ENCODE measurements around the gene SNAP47.

Gene SNAP47

DNA sequence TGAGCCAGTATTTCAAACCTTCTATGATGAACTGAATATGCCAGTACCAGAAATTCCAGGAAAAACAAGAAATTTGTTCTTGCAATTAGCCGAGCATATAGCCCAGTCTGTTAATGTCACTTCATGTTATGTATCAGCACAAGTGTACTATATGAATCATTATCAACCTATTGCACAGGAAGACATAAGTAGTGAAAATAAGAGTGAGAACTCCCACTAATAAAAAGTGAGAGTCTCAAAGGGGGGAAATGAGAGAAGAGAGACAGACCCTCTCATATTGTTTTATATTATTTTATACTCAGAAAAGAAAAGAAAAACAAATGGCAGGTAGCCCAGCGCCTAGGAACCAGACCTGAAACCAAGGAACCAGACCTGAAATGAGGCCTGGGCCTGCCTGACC lies 16.3 kb upstream of the SNAP47 start:
- TF ChIP-seq, protein P1, sequence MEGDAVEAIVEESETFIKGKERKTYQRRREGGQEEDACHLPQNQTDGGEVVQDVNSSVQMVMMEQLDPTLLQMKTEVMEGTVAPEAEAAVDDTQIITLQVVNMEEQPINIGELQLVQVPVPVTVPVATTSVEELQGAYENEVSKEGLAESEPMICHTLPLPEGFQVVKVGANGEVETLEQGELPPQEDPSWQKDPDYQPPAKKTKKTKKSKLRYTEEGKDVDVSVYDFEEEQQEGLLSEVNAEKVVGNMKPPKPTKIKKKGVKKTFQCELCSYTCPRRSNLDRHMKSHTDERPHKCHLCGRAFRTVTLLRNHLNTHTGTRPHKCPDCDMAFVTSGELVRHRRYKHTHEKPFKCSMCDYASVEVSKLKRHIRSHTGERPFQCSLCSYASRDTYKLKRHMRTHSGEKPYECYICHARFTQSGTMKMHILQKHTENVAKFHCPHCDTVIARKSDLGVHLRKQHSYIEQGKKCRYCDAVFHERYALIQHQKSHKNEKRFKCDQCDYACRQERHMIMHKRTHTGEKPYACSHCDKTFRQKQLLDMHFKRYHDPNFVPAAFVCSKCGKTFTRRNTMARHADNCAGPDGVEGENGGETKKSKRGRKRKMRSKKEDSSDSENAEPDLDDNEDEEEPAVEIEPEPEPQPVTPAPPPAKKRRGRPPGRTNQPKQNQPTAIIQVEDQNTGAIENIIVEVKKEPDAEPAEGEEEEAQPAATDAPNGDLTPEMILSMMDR (IDR thresholded peaks at IDR 0.05; ENCODE audit: low read depth, low read length), result no peak
- H3K4me3 ChIP-seq (ENCODE audit: low read depth, low read length), result no peak overlapping the region

DNA sequence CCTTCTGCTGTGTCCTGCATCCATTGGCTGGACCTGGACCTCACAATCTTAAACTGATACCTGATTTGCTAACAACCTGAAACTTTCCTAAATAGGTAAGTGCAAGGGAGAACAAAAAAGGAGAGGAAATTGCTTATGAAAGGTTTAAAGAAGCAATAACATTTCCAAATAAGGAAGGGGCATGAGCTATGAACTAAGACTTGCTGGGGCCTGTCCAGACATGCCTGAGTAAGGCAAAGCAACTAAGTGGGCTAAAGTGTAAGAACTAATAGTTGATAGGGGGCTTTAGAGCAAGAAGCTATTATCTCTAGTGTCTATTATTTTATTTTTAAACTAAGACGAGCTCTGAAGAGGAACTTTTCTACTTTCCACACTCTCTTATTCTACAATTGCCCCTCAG lies 11.8 kb upstream of the SNAP47 start:
- TF ChIP-seq, protein P1 (IDR thresholded peaks at IDR 0.05; ENCODE audit: low read depth, low read length), result no peak
- H3K4me3 ChIP-seq (ENCODE audit: low read depth, low read length), result no peak overlapping the region

DNA sequence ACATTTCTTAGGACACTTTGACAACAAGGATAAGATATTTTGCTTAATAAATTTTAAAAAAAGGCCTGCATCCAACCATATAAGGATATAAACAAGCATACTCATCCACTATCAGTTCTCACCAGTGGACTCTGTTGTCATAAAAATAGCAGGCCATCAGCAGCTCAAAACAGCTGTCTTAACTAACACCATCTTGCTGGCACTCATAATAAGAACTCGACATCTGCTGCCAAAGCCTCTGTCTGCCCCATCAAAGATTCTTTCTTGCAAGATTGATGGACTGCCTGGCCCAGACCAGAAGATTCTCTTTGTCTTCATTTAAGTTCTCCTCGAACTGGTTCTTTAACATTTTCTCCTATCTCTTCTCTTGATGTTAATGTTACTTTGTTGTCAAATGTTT lies 10.2 kb upstream of the SNAP47 start:
- TF ChIP-seq, protein P1 (IDR thresholded peaks at IDR 0.05; ENCODE audit: low read depth, low read length), result no peak
- no peak overlapping the region for H3K4me3 ChIP-seq (ENCODE audit: low read depth, low read length)

DNA sequence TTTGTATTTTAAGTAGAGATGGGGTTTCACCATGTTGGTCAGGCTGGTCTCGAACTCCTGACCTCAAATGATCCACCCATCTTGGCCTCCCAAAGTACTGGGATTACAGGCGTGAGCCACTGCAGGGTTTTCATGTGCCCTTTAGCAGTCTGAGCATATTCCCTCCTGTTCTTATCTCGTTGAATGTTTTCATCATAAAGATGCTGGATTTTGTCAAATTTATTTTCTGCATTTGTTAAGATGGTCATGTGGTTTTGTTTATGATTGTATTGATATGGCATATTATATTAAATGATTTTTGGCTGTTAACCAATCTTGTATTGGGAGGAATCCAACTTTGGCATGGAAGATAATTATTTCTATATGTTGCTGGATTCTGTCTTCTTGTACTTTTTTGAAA lies 8.9 kb upstream of the SNAP47 start:
- H3K4me3 ChIP-seq (ENCODE audit: low read depth, low read length), result no peak overlapping the region
- TF ChIP-seq, protein P1 (IDR thresholded peaks at IDR 0.05; ENCODE audit: low read depth, low read length), result no peak

DNA sequence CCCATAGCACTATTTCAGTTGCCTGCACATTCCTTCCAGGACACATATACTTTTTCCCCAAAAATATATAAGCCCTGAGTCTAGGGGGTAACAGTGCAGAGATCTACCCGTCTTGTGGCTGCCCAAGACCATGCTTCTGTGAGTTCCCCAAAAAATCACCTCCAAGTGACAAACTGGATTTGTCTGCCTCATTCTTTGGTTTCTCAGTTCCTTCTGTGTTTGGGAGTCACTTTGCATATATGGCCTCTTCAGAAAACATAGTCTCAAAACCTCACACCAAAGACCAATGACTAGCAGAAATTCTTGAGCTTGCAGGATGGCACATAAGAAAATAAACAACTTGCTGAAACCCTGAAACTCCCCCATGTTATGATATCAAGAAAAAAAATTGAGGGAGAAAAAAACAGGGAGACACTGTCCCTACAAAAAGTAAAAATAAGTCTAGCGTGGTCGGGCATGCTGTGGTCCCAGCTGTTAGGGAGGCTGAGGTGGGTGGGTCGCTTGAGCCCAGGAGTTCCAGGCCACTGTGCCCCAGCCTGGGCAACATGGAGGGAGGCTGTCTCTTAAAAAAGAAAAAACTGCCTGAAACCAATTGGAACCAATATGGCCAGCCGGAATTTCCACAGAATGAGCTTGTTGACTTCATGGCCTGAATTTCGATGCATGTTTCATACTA lies 8.2 kb upstream of the SNAP47 start:
- TF ChIP-seq, protein P1 (IDR thresholded peaks at IDR 0.05; ENCODE audit: low read depth, low read length), result no peak
- no peak overlapping the region for H3K4me3 ChIP-seq (ENCODE audit: low read depth, low read length)

DNA sequence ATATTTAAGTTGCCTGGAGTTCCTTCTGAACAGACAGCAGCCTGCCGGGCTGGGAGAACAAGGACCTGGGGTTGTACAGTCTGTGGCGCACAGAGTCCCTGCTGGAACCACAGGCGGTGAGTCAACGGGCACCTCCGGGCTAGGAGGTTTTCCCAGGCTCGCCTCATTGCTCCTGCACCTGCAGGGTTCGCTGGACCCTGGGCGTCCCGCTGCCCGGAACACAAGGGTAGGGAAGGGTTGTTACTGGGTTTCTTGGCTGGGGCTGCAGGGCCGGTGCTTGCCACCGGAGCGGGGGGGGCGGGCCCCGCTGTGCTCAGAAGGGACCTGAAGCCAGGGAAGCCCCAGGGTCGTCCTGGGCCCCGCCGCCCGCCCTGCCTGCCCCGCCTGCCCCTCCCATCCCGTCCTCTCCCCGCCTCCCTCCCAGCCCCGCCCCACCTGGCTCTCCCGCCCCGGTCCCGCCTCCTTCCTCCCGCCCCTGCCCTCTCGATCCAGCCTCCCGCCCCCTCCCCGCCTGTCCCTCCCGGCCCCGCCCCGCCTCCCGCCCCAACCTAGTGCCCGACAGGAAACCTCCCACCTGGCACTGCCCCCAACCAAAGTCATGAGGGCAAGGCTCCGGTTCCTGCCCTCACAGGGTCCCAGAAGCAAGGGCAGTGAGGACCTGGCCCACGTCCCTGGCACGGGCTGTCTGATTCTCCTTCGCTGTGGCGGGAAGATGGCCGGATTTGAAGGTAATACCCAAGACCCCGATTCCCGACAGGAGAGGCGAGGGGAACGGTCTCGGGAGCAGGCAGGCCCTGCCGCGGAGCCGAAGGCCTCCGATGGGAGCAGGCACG lies 7.0 kb upstream of the SNAP47 start:
- peak overlapping the region; percentile 60 for H3K4me3 ChIP-seq (ENCODE audit: low read depth, low read length)
- TF ChIP-seq, protein P1 (IDR thresholded peaks at IDR 0.05; ENCODE audit: low read depth, low read length), result no peak

DNA sequence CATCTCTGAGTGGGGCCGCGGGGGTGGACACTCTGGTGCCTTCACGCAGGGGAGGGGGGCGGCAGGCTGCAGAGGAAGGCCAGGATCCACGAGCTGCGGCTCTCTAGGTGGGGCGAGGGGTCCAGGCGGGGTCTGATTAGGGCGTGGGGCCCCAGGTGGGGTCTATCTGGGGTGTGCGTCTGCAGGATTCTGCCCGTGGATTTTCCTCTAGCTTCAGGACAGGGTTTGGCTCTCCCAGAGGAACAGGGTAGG lies 6.4 kb upstream of the SNAP47 start:
- peak overlapping the region; percentile 60 for H3K4me3 ChIP-seq (ENCODE audit: low read depth, low read length)
- TF ChIP-seq, protein P1 (IDR thresholded peaks at IDR 0.05; ENCODE audit: low read depth, low read length), result no peak
